A549 (cell line): ENCODE data around the gene DSTN. TPM values are rescaled to one million over a fixed set of nuclear protein-coding genes. Genes with fewer than 3 reads are reported as not detected.

ENCODE experiments used
- ATAC-seq, 2 experiments: fragments of 200-7000 bp in 1 of 2; fragments of >200 bp in 1 of 2; cut with Nextera tagmentation in 1 of 2; cut with Tn5 transposase in 1 of 2; 3 replicates each; pipeline versions ENCODE4 v1.8.0 to v1.9.1; 2018 to 2020; ENCODE audit warnings: mild to moderate bottlenecking in 1 of 2, moderate library complexity in 1 of 2
- CTCF ChIA-PET: fragments of 300-600 bp; sonication (Branson Sonifier 250); formaldehyde crosslinking; extraction: SDS; loops from one replicate; lab custom pipeline; 2021; ENCODE audit warnings: antibody characterized with exemption, inconsistent platforms; lab: Yijun Ruan, JAX
- POLR2A ChIA-PET: fragments of 350-600 bp; formaldehyde crosslinking; extraction: SDS; loops from one replicate; lab custom pipeline; 2021; ENCODE audit warnings: antibody characterized with exemption, inconsistent platforms; lab: Yijun Ruan, JAX
- DNase-seq, 2 experiments: peaks; one replicate each; pipeline versions ENCODE4 v3.0.0 to v3.0.0-alpha.2; 2011 to 2016; ENCODE audit warnings: low read depth in 1 of 2, low spot score in 1 of 2
- FAIRE-seq: peaks from 2 replicates; lab custom pipeline; 2011; peaks lifted over from hg19 to GRCh38; lab: Jason Lieb, UNC
- H3K27ac ChIP-seq, 2 experiments: fragments of >200 bp; sonication (Bioruptor Twin); formaldehyde crosslinking; 3 replicates each; pipeline ENCODE4 v1.5.1; 2016 to 2017
- H3K4me1 ChIP-seq: fragments of >200 bp; sonication (Bioruptor Twin); formaldehyde crosslinking; 3 replicates; pipeline ENCODE4 v1.6.1; 2016
- H3K4me2 ChIP-seq: fragments of >200 bp; sonication (Bioruptor Twin); formaldehyde crosslinking; 3 replicates; pipeline ENCODE4 v1.6.1; 2016
- H3K4me3 ChIP-seq: fragments of >200 bp; sonication (Bioruptor Twin); formaldehyde crosslinking; 3 replicates; pipeline ENCODE4 v1.5.1; 2016
- H3K9me3 ChIP-seq: fragments of >200 bp; sonication (Bioruptor Twin); formaldehyde crosslinking; 3 replicates; pipeline ENCODE4 v1.6.1; 2016
- BHLHE40 ChIP-seq: IDR thresholded peaks from 2 replicates; pipeline ENCODE4 v1.6.1; 2012; ENCODE audit warnings: low read depth, low read length, inconsistent platforms
- CBX2 ChIP-seq: fragments of 200-600 bp; sonication (generic); IDR thresholded peaks from 2 replicates; pipeline ENCODE4 v1.6.1; 2016; ENCODE audit warnings: low read depth, mild to moderate bottlenecking, borderline replicate concordance
- CEBPB ChIP-seq, 2 experiments: fragments of >200 bp in 1 of 2; sonication (Bioruptor Twin) in 1 of 2; formaldehyde crosslinking in 1 of 2; IDR thresholded peaks; 2 replicates each; pipeline ENCODE4 v1.6.1; 2012 to 2016
- CHD2 ChIP-seq: fragments of 150-350 bp; IDR thresholded peaks from 2 replicates; pipeline ENCODE4 v1.6.1; 2014; ENCODE audit warnings: low read length; ENCODE audit not compliant: partially characterized antibody
- CHD4 ChIP-seq: fragments of 200-600 bp; sonication (generic); IDR thresholded peaks from 2 replicates; pipeline ENCODE4 v1.6.1; 2016; ENCODE audit warnings: antibody characterized with exemption, mild to moderate bottlenecking, borderline replicate concordance
- EHF ChIP-seq: fragments of 250-450 bp; sonication (Bioruptor Pico); IDR thresholded peaks from 2 replicates; pipeline ENCODE4 v1.5.0; 2020; ENCODE audit warnings: mild to moderate bottlenecking
- EHMT2 ChIP-seq: fragments of 200-600 bp; sonication (generic); IDR thresholded peaks from 2 replicates; pipeline ENCODE4 v1.6.1; 2016; ENCODE audit warnings: antibody characterized with exemption, low read depth, mild to moderate bottlenecking, moderate library complexity
- EP300 ChIP-seq, 2 experiments: fragments of >200 bp; sonication (Bioruptor Twin); formaldehyde crosslinking; IDR thresholded peaks; 2 replicates in 1 of 2; 3 replicates in 1 of 2; pipeline ENCODE4 v1.6.1; 2016 to 2017
- ESRRA ChIP-seq: fragments of 150-350 bp; IDR thresholded peaks from 2 replicates; pipeline ENCODE4 v1.6.1; 2014; ENCODE audit warnings: mild to moderate bottlenecking, low read length, borderline replicate concordance
- FOXS1 ChIP-seq: fragments of 250-450 bp; sonication (Bioruptor Pico); IDR thresholded peaks from 2 replicates; pipeline ENCODE4 v1.5.0; 2020; ENCODE audit warnings: mild to moderate bottlenecking, moderate library complexity
- GATA3 ChIP-seq: IDR thresholded peaks from 2 replicates; pipeline ENCODE4 v1.6.1; 2012; ENCODE audit warnings: borderline replicate concordance
- HDAC2 ChIP-seq: fragments of 200-600 bp; sonication (generic); IDR thresholded peaks from 2 replicates; pipeline ENCODE4 v1.6.1; 2016
- HEYL ChIP-seq: fragments of 250-450 bp; sonication (Bioruptor Pico); IDR thresholded peaks from 2 replicates; pipeline ENCODE4 v1.8.0; 2021; ENCODE audit warnings: mild to moderate bottlenecking, moderate library complexity
- HOXA7 ChIP-seq: fragments of 250-450 bp; sonication (Bioruptor Pico); IDR thresholded peaks from 2 replicates; pipeline ENCODE4 v1.5.0; 2020; ENCODE audit warnings: mild to moderate bottlenecking, moderate library complexity
- JUN ChIP-seq, 2 experiments: fragments of >200 bp; sonication (Bioruptor Twin); formaldehyde crosslinking; IDR thresholded peaks; 2 replicates in 1 of 2; 3 replicates in 1 of 2; pipeline ENCODE4 v1.6.1; 2016 to 2017
- JUNB ChIP-seq: fragments of >200 bp; sonication (Bioruptor Twin); formaldehyde crosslinking; IDR thresholded peaks from 2 replicates; pipeline ENCODE4 v1.6.1; 2016
- KDM1A ChIP-seq: fragments of 200-600 bp; sonication (generic); IDR thresholded peaks from 2 replicates; pipeline ENCODE4 v1.6.1; 2016; ENCODE audit warnings: low read depth, mild to moderate bottlenecking
- MAFK ChIP-seq: fragments of 450-650 bp; IDR thresholded peaks from 2 replicates; pipeline ENCODE4 v1.6.1; 2014; ENCODE audit not compliant: partially characterized antibody
- MAZ ChIP-seq: fragments of 150-350 bp; IDR thresholded peaks from 2 replicates; pipeline ENCODE4 v1.6.1; 2014; ENCODE audit warnings: antibody characterized with exemption, low read depth, low read length, borderline replicate concordance
- NFE2L2 ChIP-seq: fragments of 150-350 bp; conservative IDR thresholded peaks from 2 replicates; pipeline ENCODE4 v1.6.1; 2014; ENCODE audit warnings: low read length
- NR3C1 ChIP-seq: fragments of >200 bp; sonication (Bioruptor Twin); formaldehyde crosslinking; IDR thresholded peaks from 3 replicates; pipeline ENCODE4 v1.6.1; 2017
- PHF8 ChIP-seq: fragments of 200-600 bp; sonication (generic); IDR thresholded peaks from 2 replicates; pipeline ENCODE4 v1.6.1; 2016; ENCODE audit warnings: low read depth, mild to moderate bottlenecking, antibody characterized with exemption, moderate library complexity, borderline replicate concordance
- POLR2A ChIP-seq: IDR thresholded peaks from 2 replicates; pipeline ENCODE4 v1.6.1; 2012; ENCODE audit warnings: mild to moderate bottlenecking, low read length
- RNF2 ChIP-seq: fragments of 200-600 bp; sonication (generic); IDR thresholded peaks from 2 replicates; pipeline ENCODE4 v1.6.1; 2016; ENCODE audit warnings: low read depth, mild to moderate bottlenecking, antibody characterized with exemption, moderate library complexity, borderline replicate concordance
- SMC3 ChIP-seq: fragments of >200 bp; sonication (Bioruptor Twin); formaldehyde crosslinking; IDR thresholded peaks from 3 replicates; pipeline ENCODE4 v1.6.1; 2018; ENCODE audit warnings: inconsistent platforms
- SREBF2 ChIP-seq: fragments of 450-650 bp; IDR thresholded peaks from 2 replicates; pipeline ENCODE4 v1.6.1; 2014; ENCODE audit warnings: mild to moderate bottlenecking, moderate library complexity
- ZC3H11A ChIP-seq: fragments of 450-650 bp; IDR thresholded peaks from 2 replicates; pipeline ENCODE4 v1.6.1; 2014; ENCODE audit warnings: antibody characterized with exemption, mild to moderate bottlenecking
- WGBS: methylation state at CpG from one replicate; pipeline ENCODE4 v1.1.6; 2017; ENCODE audit errors: missing lambda C conversion rate; 5-methylcytosine and 5-hydroxymethylcytosine counted together
- polyA plus RNA-seq, 4 experiments: library from polyadenylated mRNA; depleted of rRNA in 3 of 4; stranded (reverse); fragments of >200 nt; fragmentation: RNase III in 1 of 4; extraction: RNeasy Plus Mini Kit Qiagen cat#74134 plus additional on column Dnase treatment in 1 of 4; gene quantifications; 2 replicates in 3 of 4; 3 replicates in 1 of 4; pipeline ENCODE4 v1.2.3, GENCODE V29; 2011 to 2017
- TF ChIP-seq, protein P1 (sequence below): fragments of 250-450 bp; sonication (Bioruptor Pico); IDR thresholded peaks from 2 replicates; pipeline ENCODE4 v1.5.0; 2021; ENCODE audit warnings: mild to moderate bottlenecking, moderate library complexity, borderline replicate concordance
- TF ChIP-seq, protein P2 (sequence below): fragments of >200 bp; sonication (Bioruptor Twin); formaldehyde crosslinking; IDR thresholded peaks from 2 replicates; pipeline ENCODE4 v1.6.1; 2016
- TF ChIP-seq, protein P3 (sequence below): fragments of 450-650 bp; IDR thresholded peaks from 2 replicates; pipeline ENCODE4 v1.6.1; 2014; ENCODE audit warnings: antibody characterized with exemption

The DSTN gene
- polyA plus RNA-seq, 2 of the 4 experiments (the other 2 are of a cell fraction) = 544 to 1,131 TPM

DNA sequence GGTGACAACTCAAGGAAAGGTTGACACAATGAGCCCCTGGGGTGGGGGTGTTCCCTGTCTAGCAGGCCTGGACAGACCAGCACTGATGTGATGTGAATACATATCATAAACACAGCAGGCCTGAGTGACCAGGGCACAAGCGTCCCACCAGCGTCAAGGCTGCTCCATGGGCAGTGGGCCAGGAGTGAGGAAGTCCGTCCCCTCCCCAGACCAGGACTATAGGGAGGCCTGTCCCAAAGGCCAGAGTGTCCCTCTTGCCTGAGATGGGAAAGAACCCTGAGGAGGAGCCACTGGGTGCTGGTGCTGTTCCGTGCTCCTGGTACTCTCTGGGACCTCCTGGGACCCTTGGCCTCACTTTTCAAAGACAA is 67.5 kb downstream of the DSTN start:
- TF ChIP-seq HEYL (CRISPR knock-in tag) = no peak
- no peak for TF ChIP-seq FOXS1
- TF ChIP-seq NFE2L2 = no peak
- FAIRE-seq (no peak), ATAC-seq (no peak), DNase-seq (no peak)
- POLR2A ChIA-PET = no interaction called here
- H3K4me3 ChIP-seq = no peak overlapping the region
- CTCF ChIA-PET = interaction anchor here (1.5 to 16.5 kb wide), 3 partner anchors 12 to 19 kb away, joined by 4 to 172 read pairs (median 7); no protein-coding TSS in a partner anchor
- no peaks in the 10 kb centered on the region for H3K9me3 ChIP-seq
- no peak overlapping the region for H3K27ac ChIP-seq
- 78% methylated on average over 4 of the region's 4 CpGs for WGBS
- H3K4me2 ChIP-seq = no peak overlapping the region
- no peaks in the 10 kb centered on the region for H3K4me1 ChIP-seq

DNA sequence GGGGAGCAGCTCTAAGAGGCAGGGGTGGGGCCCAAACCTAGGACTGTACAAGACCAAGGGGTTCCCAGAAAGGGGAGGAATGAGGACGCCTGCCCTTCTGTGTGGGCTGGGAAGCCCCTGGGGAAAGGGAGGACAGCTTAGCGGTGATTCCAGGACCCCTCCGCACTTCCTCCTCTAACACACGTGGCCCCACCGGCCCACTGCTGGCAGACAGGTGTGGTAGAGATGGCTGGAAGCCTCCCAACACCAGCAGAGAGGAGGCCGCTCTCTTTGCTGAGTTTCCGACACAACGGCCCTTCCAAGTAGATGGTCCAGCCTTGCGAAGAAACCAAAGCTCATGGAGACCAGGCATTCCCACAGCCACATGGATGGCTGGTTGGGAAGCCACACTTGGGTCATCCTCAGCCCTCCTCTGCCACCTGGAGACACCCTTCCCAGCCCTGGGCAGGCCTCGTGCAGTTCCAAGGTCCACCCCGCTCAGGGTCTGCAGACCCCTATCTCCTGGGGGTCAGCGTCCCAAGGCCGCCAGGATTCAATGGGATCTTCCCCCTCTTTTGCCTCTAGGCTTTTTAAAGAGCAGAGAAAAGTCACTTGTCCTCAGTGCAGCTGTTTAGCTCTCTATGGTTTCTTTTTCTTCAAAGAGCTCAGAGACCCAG is 68.2 kb downstream of the DSTN start:
- POLR2A ChIA-PET = no interaction called here

DNA sequence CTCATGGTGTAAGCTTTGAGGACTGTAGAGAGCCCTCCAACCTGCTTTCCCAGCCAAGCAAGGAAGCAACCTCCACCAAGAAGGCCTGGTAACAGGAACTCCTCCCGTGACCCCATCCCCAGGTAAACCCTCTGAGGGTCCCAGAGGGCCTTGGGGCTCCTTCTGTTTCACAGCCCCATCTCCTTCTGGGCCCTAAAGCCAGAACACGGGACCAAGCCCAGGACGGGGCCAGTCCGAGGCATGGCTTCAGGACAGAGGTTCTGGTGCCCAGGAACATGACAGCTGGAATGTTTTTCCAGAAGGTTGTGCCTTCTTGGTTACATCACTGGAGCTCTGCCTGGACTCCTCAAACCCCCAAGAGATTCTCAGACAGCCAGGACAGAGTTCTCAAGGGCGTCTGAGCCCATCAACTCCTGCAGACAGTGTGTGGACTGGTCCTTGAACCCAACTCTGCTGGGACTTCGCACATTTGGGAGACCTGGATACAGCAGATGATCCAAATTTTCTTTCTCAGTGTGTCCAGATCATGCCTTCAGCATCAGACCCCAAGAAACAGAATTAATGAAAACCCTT is 69.0 kb downstream of the DSTN start:
- ATAC-seq (no peak), FAIRE-seq (no peak), DNase-seq (no peak)
- no peak overlapping the region for H3K4me3 ChIP-seq
- TF ChIP-seq BHLHE40 (no peak), JUNB (no peak), EP300 (IDR thresholded peaks at IDR 0.05) (no peak), CHD4 (no peak), KDM1A (no peak), HOXA7 (no peak), EHMT2 (no peak), JUN (IDR thresholded peaks at IDR 0.05) (no peak), NR3C1 (no peak), SREBF2 (no peak), RNF2 (no peak), HEYL (CRISPR knock-in tag) (no peak), MAFK (no peak), SMC3 (no peak), CEBPB (IDR thresholded peaks at IDR 0.05) (no peak), CHD2 (no peak)
- TF ChIP-seq, protein P1, sequence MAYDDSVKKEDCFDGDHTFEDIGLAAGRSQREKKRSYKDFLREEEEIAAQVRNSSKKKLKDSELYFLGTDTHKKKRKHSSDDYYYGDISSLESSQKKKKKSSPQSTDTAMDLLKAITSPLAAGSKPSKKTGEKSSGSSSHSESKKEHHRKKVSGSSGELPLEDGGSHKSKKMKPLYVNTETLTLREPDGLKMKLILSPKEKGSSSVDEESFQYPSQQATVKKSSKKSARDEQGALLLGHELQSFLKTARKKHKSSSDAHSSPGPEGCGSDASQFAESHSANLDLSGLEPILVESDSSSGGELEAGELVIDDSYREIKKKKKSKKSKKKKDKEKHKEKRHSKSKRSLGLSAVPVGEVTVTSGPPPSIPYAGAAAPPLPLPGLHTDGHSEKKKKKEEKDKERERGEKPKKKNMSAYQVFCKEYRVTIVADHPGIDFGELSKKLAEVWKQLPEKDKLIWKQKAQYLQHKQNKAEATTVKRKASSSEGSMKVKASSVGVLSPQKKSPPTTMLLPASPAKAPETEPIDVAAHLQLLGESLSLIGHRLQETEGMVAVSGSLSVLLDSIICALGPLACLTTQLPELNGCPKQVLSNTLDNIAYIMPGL = no peak
- TF ChIP-seq, protein P2, sequence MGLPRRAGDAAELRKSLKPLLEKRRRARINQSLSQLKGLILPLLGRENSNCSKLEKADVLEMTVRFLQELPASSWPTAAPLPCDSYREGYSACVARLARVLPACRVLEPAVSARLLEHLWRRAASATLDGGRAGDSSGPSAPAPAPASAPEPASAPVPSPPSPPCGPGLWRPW = no peak
- TF ChIP-seq, protein P3, sequence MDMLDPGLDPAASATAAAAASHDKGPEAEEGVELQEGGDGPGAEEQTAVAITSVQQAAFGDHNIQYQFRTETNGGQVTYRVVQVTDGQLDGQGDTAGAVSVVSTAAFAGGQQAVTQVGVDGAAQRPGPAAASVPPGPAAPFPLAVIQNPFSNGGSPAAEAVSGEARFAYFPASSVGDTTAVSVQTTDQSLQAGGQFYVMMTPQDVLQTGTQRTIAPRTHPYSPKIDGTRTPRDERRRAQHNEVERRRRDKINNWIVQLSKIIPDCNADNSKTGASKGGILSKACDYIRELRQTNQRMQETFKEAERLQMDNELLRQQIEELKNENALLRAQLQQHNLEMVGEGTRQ = no peak
- CTCF ChIA-PET = interaction anchor here (0.9 to 16.5 kb wide), 6 partner anchors 12 to 134 kb away, joined by 3 to 172 read pairs (median 6); no protein-coding TSS in a partner anchor
- POLR2A ChIA-PET = no interaction called here
- no peaks in the 10 kb centered on the region for H3K4me1 ChIP-seq
- H3K4me2 ChIP-seq = no peak overlapping the region
- no peak overlapping the region for H3K27ac ChIP-seq
- WGBS = 89% methylated on average over 6 of the region's 6 CpGs
- no peaks in the 10 kb centered on the region for H3K9me3 ChIP-seq

More for the DNA sequence above, 68.2 kb downstream of the DSTN start:
- ATAC-seq (no peak), FAIRE-seq (no peak), DNase-seq (no peak)
- no peak for TF ChIP-seq MAZ
- no peak for TF ChIP-seq BHLHE40
- TF ChIP-seq EHF (CRISPR knock-in tag) = no peak
- no peak for TF ChIP-seq SMC3
- no peak for TF ChIP-seq HDAC2
- no peak for TF ChIP-seq CBX2
- TF ChIP-seq PHF8 = no peak
- TF ChIP-seq ZC3H11A = no peak
- TF ChIP-seq GATA3 = no peak
- no peak for TF ChIP-seq ESRRA
- TF ChIP-seq POLR2A = no peak
- no peak for TF ChIP-seq CEBPB (IDR thresholded peaks at IDR 0.05)
- H3K27ac ChIP-seq = no peak overlapping the region
- H3K9me3 ChIP-seq = no peaks in the 10 kb centered on the region
- CTCF ChIA-PET = interaction anchor here (0.7 to 16.5 kb wide), 7 partner anchors 11 to 133 kb away, joined by 3 to 172 read pairs (median 7); no protein-coding TSS in a partner anchor
- H3K4me2 ChIP-seq = no peak overlapping the region
- H3K4me3 ChIP-seq = no peak overlapping the region
- 91% methylated on average over 13 of the region's 13 CpGs for WGBS
- H3K4me1 ChIP-seq = no peaks in the 10 kb centered on the region
